Measurements from ENCODE around the gene OR2H2.

OR2H2 gene

GRCh38 chr6:29590218-29590808 lies 5.4 kb downstream of the OR2H2 start:
- no peak overlapping the region for H3K27ac ChIP-seq
- no peaks in the 10 kb centered on the region for H3K36me3 ChIP-seq
- peak overlapping the region; percentile 42 for H3K4me2 ChIP-seq
- H3K4me1 ChIP-seq = peaks cover 23% of the 10 kb centered on the region
- no peak overlapping the region for H3K4me3 ChIP-seq
- H3K27me3 ChIP-seq = no peaks in the 10 kb centered on the region
- no peak for TF ChIP-seq Cebpa-rat (IDR thresholded peaks at IDR 0.05)
- no peaks in the 10 kb centered on the region for H4K20me1 ChIP-seq
- no peaks in the 10 kb centered on the region for H3K9me3 ChIP-seq
- H3K9ac ChIP-seq = no peak overlapping the region

GRCh38 chr6:29591677-29592076 lies 6.8 kb downstream of the OR2H2 start:
- TF ChIP-seq Cebpa-rat (IDR thresholded peaks at IDR 0.05) = no peak
- Histone ChIP-seq H3K27me3 (no peaks in the 10 kb centered on the region), H3K27ac (no peak overlapping the region), H3K9me3 (no peaks in the 10 kb centered on the region), H3K4me1 (peaks cover 23% of the 10 kb centered on the region), H3K4me2 (no peak overlapping the region), H4K20me1 (no peaks in the 10 kb centered on the region), H3K36me3 (no peaks in the 10 kb centered on the region), H3K9ac (no peak overlapping the region), H3K4me3 (no peak overlapping the region)

GRCh38 chr6:29593199-29593855 lies 8.4 kb downstream of the OR2H2 start:
- Histone ChIP-seq H3K36me3 (0 out of 2 replicates have a peak, but pooled peaks cover under 1% of the 10 kb centered on the region), H3K4me3 (no peak overlapping the region), H3K27me3 (no peaks in the 10 kb centered on the region), H3K9me3 (no peaks in the 10 kb centered on the region), H3K9ac (no peak overlapping the region), H4K20me1 (no peaks in the 10 kb centered on the region), H3K4me2 (no peak overlapping the region), H3K4me1 (peaks cover 18% of the 10 kb centered on the region), H3K27ac (no peak overlapping the region)
- no peak for TF ChIP-seq Cebpa-rat (IDR thresholded peaks at IDR 0.05)

- H3K4me1 ChIP-seq = 0 out of 2 replicates have a peak, but pooled peaks cover 5% of the 10 kb centered on the region
- no peak overlapping the region for H3K9ac ChIP-seq
- H3K27me3 ChIP-seq = no peaks in the 10 kb centered on the region
- H3K9me3 ChIP-seq = no peaks in the 10 kb centered on the region
- no peak overlapping the region for H3K27ac ChIP-seq
- H4K20me1 ChIP-seq = no peaks in the 10 kb centered on the region
- H3K4me3 ChIP-seq = no peak overlapping the region
- H3K4me2 ChIP-seq = no peak overlapping the region
- peaks cover 29% of the 10 kb centered on the region for H3K36me3 ChIP-seq
- no peak for TF ChIP-seq Cebpa-rat (IDR thresholded peaks at IDR 0.05)
Observed at GRCh38 chr6:29596381-29596900, 11.5 kb downstream of the OR2H2 start.

GRCh38 chr6:29597184-29597583 lies 12.3 kb downstream of the OR2H2 start:
- no peaks in the 10 kb centered on the region for H3K9me3 ChIP-seq
- TF ChIP-seq Cebpa-rat (IDR thresholded peaks at IDR 0.05) = no peak
- no peak overlapping the region for H3K9ac ChIP-seq
- 0 out of 2 replicates have a peak, but pooled peaks cover 5% of the 10 kb centered on the region for H3K4me1 ChIP-seq
- H3K36me3 ChIP-seq = peaks cover 36% of the 10 kb centered on the region
- no peaks in the 10 kb centered on the region for H4K20me1 ChIP-seq
- H3K27me3 ChIP-seq = no peaks in the 10 kb centered on the region
- no peak overlapping the region for H3K27ac ChIP-seq
- H3K4me2 ChIP-seq = no peak overlapping the region
- H3K4me3 ChIP-seq = no peak overlapping the region

GRCh38 chr6:29598172-29598747 lies 13.3 kb downstream of the OR2H2 start:
- no peak for TF ChIP-seq Cebpa-rat (IDR thresholded peaks at IDR 0.05)
- Histone ChIP-seq H4K20me1 (no peaks in the 10 kb centered on the region), H3K4me3 (no peak overlapping the region)

GRCh38 chr6:29602564-29603361 lies 17.8 kb downstream of the OR2H2 start:
- Histone ChIP-seq H4K20me1 (no peaks in the 10 kb centered on the region), H3K27ac (no peak overlapping the region), H3K27me3 (no peaks in the 10 kb centered on the region), H3K4me2 (no peak overlapping the region), H3K9me3 (no peaks in the 10 kb centered on the region), H3K4me1 (no peaks in the 10 kb centered on the region), H3K9ac (no peak overlapping the region), H3K36me3 (peaks cover 92% of the 10 kb centered on the region), H3K4me3 (no peak overlapping the region)
- no peak for TF ChIP-seq Cebpa-rat (IDR thresholded peaks at IDR 0.05)

More at GRCh38 chr6:29598172-29598747, 13.3 kb downstream of the OR2H2 start:
- no peak overlapping the region for H3K4me2 ChIP-seq
- 0 out of 2 replicates have a peak, but pooled peaks cover 5% of the 10 kb centered on the region for H3K4me1 ChIP-seq
- H3K9me3 ChIP-seq = no peaks in the 10 kb centered on the region
- H3K27ac ChIP-seq = no peak overlapping the region
- H3K9ac ChIP-seq = no peak overlapping the region
- H3K27me3 ChIP-seq = no peaks in the 10 kb centered on the region
- peaks cover 47% of the 10 kb centered on the region for H3K36me3 ChIP-seq

GRCh38 chr6:29603456-29603855 lies 18.5 kb downstream of the OR2H2 start:
- Histone ChIP-seq H3K36me3 (peaks cover 97% of the 10 kb centered on the region), H3K4me3 (no peak overlapping the region), H3K27me3 (no peaks in the 10 kb centered on the region), H3K9ac (no peak overlapping the region), H3K27ac (no peak overlapping the region), H3K9me3 (no peaks in the 10 kb centered on the region), H3K4me1 (no peaks in the 10 kb centered on the region), H4K20me1 (no peaks in the 10 kb centered on the region), H3K4me2 (no peak overlapping the region)
- no peak for TF ChIP-seq Cebpa-rat (IDR thresholded peaks at IDR 0.05)

GRCh38 chr6:29603930-29604329 lies 19.0 kb downstream of the OR2H2 start:
- H3K4me1 ChIP-seq = no peaks in the 10 kb centered on the region
- no peak overlapping the region for H3K4me2 ChIP-seq
- no peak overlapping the region for H3K9ac ChIP-seq
- H3K9me3 ChIP-seq = no peaks in the 10 kb centered on the region
- no peak overlapping the region for H3K27ac ChIP-seq
- H3K27me3 ChIP-seq = no peaks in the 10 kb centered on the region
- TF ChIP-seq Cebpa-rat (IDR thresholded peaks at IDR 0.05) = no peak
- H3K4me3 ChIP-seq = no peak overlapping the region
- H4K20me1 ChIP-seq = no peaks in the 10 kb centered on the region
- H3K36me3 ChIP-seq = peaks cover 97% of the 10 kb centered on the region
